Karpas-422 (cell line): ENCODE results near the gene DGKD. TPM values are rescaled to one million over a fixed set of nuclear protein-coding genes. Genes with fewer than 3 reads are reported as not detected.

ENCODE experiments used
- DNase-seq: peaks from one replicate; pipeline ENCODE4 v3.0.0-alpha.2; 2015
- H2AFZ ChIP-seq: fragments of 200-600 bp; sonication (generic); 2 replicates; pipeline ENCODE4 v1.6.1; 2014; ENCODE audit warnings: antibody characterized with exemption, low read length, mixed read lengths
- H3K27ac ChIP-seq: fragments of 200-600 bp; sonication (generic); 2 replicates; pipeline ENCODE4 v1.5.1; 2014; ENCODE audit warnings: mild to moderate bottlenecking, low read length, moderate library complexity
- H3K27me3 ChIP-seq: fragments of 200-600 bp; sonication (generic); 2 replicates; pipeline ENCODE4 v1.6.1; 2014; ENCODE audit warnings: low read length, mixed read lengths
- H3K36me3 ChIP-seq: fragments of 200-600 bp; sonication (generic); 2 replicates; pipeline ENCODE4 v1.6.1; 2014; ENCODE audit warnings: low read length, mixed read lengths; ENCODE audit not compliant: insufficient read depth
- H3K4me1 ChIP-seq: fragments of 200-600 bp; sonication (generic); 2 replicates; pipeline ENCODE4 v1.6.1; 2014; ENCODE audit warnings: mild to moderate bottlenecking, low read length, mixed read lengths
- H3K4me2 ChIP-seq: fragments of 200-600 bp; sonication (generic); 2 replicates; pipeline ENCODE4 v1.6.1; 2014; ENCODE audit warnings: low read length, low read depth, mild to moderate bottlenecking; ENCODE audit not compliant: poor library complexity, severe bottlenecking
- H3K4me3 ChIP-seq: fragments of 200-600 bp; sonication (generic); 2 replicates; pipeline ENCODE4 v1.5.1; 2014; ENCODE audit warnings: mild to moderate bottlenecking, antibody characterized with exemption, low read length, mixed read lengths
- H3K79me2 ChIP-seq: fragments of 200-600 bp; sonication (generic); 2 replicates; pipeline ENCODE4 v1.6.1; 2014; ENCODE audit warnings: mild to moderate bottlenecking, low read length, mixed read lengths
- H3K9ac ChIP-seq: fragments of 200-600 bp; sonication (generic); 2 replicates; pipeline ENCODE4 v1.6.0; 2014; ENCODE audit warnings: low read length
- H3K9me2 ChIP-seq: fragments of 200-600 bp; sonication (generic), shearing (Covaris generic); replicated peaks from 2 replicates; pipeline ENCODE4 v1.6.0; 2014; ENCODE audit warnings: mild to moderate bottlenecking, low read length, moderate library complexity; ENCODE audit not compliant: insufficient read depth
- H3K9me3 ChIP-seq: fragments of 300-700, 200-600 bp; sonication (generic); 2 replicates; pipeline ENCODE4 v1.6.1; 2014; ENCODE audit warnings: low read length, mixed read lengths
- H4K20me1 ChIP-seq: fragments of 200-600 bp; sonication (generic); 2 replicates; pipeline ENCODE4 v1.6.1; 2014; ENCODE audit warnings: mild to moderate bottlenecking, antibody characterized with exemption, low read length, low read depth; ENCODE audit not compliant: insufficient read depth
- total RNA-seq: library from RNA; depleted of rRNA; stranded (reverse); fragments of >200 nt; shearing (Covaris generic); gene quantifications from 2 replicates; pipeline ENCODE4 v1.2.3, GENCODE V29; 2014; ENCODE audit warnings: low replicate concordance

DGKD gene
- total RNA-seq, 1 experiment from 2014 or later = 10.2 TPM

DNA sequence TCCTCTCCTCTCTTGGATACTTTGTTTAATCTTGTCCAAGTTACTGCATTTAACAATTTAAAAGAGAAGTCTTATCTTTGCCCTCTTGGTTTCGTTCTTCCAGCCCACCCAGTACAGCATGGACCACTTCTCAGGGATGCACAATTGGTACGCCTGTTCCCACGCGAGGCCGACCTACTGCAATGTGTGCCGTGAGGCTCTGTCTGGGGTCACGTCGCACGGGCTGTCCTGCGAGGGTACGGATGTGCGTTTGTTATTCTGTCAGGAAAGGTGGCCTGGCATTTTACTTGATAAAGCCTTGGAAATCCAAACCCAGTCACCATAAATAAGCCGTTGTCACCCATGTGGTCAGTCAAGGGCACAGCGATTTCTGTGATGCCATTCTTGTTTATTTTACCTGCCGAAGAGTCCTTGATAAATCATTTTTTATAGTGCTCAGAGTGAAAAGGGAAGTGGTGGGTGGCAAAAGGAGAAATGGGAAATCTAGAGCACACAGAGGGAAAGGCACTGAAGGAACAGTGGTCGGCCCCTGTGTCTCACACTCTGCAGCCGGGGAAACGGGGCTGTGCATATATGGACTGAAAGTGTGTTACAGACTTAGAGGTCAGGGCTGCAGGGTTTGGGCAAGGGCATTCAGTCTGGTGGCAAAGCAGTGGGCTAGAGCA is 80.5 kb downstream of the DGKD start:
- Histone ChIP-seq H3K4me2 (no peak overlapping the region), H3K27me3 (no peaks in the 10 kb centered on the region), H3K4me3 (no peak overlapping the region), H3K4me1 (no peaks in the 10 kb centered on the region), H3K79me2 (no peaks in the 10 kb centered on the region), H3K9ac (no peak overlapping the region), H3K9me2 (no peaks in the 10 kb centered on the region), H2AFZ (no peak overlapping the region), H4K20me1 (no peaks in the 10 kb centered on the region), H3K36me3 (no peaks in the 10 kb centered on the region), H3K27ac (no peak overlapping the region), H3K9me3 (no peaks in the 10 kb centered on the region)
- DNase-seq = no peak

DNA sequence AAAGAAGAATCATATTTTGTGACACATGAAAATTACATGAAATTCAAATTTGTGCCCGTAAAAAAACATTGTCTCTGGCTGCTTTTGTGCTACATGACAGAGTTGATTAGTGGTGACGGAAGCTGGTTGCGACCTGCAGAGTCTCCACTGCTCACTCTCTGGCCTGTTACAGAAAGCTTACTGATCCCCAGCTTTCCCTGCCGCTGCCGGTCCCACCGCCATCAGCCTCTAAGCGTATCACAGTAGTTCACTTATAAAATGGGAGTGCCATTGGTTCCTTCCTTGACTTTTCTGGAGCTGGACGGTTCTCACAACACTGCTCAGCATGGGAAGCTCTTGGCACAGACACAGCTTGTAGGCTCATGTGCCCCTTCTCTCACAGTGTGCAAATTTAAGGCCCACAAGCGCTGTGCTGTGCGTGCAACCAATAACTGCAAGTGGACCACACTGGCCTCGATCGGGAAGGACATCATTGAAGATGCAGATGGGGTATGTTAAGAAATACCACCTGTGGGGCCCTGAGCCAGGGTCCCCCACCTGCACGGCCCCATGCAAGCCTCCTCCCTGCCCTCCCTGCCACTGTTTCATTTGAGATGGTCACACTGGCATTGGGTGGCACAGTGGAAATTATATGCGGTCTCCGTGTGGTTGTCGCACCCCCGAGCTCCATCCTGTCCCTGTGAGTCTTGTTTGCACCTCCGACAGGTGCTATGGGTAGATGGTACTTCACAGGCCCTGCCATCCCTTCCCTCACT is 81.3 kb downstream of the DGKD start:
- no peaks in the 10 kb centered on the region for H3K79me2 ChIP-seq
- no peak overlapping the region for H3K9ac ChIP-seq
- no peak overlapping the region for H3K4me3 ChIP-seq
- DNase-seq = no peak
- H3K9me2 ChIP-seq = no peaks in the 10 kb centered on the region
- H3K4me2 ChIP-seq = no peak overlapping the region
- H3K36me3 ChIP-seq = no peaks in the 10 kb centered on the region
- no peaks in the 10 kb centered on the region for H3K4me1 ChIP-seq
- no peak overlapping the region for H2AFZ ChIP-seq
- no peaks in the 10 kb centered on the region for H3K9me3 ChIP-seq
- no peak overlapping the region for H3K27ac ChIP-seq
- H4K20me1 ChIP-seq = no peaks in the 10 kb centered on the region
- no peaks in the 10 kb centered on the region for H3K27me3 ChIP-seq

DNA sequence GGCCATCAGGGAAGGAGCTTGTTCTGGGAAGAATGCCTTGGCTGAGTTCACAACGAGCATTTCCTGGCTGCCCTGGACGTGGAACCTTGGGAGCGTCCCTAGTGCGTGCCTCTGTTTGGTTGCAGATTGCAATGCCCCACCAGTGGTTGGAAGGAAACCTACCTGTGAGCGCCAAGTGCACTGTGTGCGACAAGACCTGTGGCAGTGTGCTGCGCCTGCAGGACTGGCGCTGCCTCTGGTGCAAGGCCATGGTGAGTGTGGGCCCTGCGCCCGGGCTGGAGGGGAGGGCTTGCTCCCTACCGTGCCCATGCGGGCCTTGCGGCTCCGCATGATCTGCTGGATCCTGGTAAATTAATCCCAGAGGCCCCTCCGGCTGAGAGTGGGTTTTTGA is 81.9 kb downstream of the DGKD start:
- no peaks in the 10 kb centered on the region for H4K20me1 ChIP-seq
- no peak for DNase-seq

DNA sequence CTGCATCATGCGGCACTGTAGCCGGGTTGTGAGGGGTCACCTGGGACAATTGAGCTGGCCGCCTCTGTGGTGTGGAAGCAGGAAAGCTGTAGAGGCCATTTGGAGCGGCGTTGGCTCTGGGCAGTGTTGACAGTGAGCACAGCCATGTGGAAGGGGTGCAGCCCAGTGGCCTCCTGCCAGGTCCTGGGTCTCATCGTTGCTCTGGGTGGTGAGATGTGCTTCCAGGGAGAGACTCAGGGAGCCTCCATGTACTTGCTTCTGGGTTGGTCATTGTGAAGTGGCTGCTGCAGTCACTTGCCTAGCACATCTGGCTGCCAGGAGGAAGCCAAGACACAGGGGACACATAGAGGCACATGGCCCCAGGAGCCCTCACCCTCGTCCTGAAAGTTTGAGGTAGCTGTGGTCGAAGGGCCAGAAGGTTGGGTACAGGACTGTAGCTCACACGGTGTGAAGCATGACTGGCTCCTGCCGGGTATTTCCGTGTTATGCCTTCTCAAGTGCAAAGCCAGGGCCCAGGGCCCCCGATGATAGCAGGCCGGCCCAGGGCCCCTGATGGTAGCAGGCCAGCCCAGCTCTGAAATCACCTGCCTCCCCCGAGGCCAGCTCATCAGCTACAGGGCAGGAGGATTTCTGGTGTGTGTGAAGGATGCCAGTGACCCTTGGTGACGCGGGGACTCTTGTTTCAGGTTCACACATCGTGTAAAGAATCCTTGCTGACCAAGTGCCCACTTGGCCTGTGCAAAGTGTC is 82.6 kb downstream of the DGKD start:
- Histone ChIP-seq H2AFZ (no peak overlapping the region), H3K27ac (no peak overlapping the region), H3K9ac (no peak overlapping the region), H3K9me3 (no peaks in the 10 kb centered on the region), H3K36me3 (no peaks in the 10 kb centered on the region), H4K20me1 (no peaks in the 10 kb centered on the region), H3K27me3 (no peaks in the 10 kb centered on the region), H3K9me2 (no peaks in the 10 kb centered on the region), H3K4me3 (no peak overlapping the region), H3K79me2 (no peaks in the 10 kb centered on the region), H3K4me2 (no peak overlapping the region), H3K4me1 (no peaks in the 10 kb centered on the region)
- DNase-seq = no peak

More for the DNA sequence above, 81.9 kb downstream of the DGKD start:
- no peaks in the 10 kb centered on the region for H3K27me3 ChIP-seq
- H3K9me3 ChIP-seq = no peaks in the 10 kb centered on the region
- no peak overlapping the region for H3K27ac ChIP-seq
- H2AFZ ChIP-seq = no peak overlapping the region
- H3K4me1 ChIP-seq = no peaks in the 10 kb centered on the region
- H3K9ac ChIP-seq = no peak overlapping the region
- no peaks in the 10 kb centered on the region for H3K36me3 ChIP-seq
- H3K79me2 ChIP-seq = no peaks in the 10 kb centered on the region
- no peak overlapping the region for H3K4me2 ChIP-seq
- H3K9me2 ChIP-seq = no peaks in the 10 kb centered on the region
- no peak overlapping the region for H3K4me3 ChIP-seq

DNA sequence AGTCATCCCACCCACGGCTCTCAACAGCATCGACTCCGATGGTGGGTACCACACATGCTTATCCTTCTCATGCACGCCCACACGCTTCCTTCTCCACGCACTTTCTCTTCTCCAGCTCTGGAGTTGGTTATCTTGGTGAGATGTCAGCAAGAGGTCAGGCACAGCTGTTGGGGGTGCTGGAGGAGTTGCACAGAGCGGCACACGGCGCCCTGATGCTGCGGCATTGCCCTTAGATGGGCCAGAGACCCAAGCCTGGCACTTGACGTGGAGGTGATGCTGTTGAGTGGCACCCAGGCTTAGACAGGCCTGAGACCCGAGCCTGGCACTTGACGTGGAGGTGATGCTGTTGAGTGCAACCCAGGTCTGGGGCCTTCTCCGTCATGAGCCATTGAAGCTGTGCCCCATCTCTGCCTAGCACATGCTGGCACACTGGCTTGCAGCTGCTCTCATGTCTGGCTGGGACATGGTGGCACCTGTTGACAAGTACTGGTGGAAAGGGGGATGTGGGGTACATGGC is 83.2 kb downstream of the DGKD start:
- Histone ChIP-seq H3K9ac (no peak overlapping the region), H3K9me2 (no peaks in the 10 kb centered on the region), H3K9me3 (no peaks in the 10 kb centered on the region), H4K20me1 (no peaks in the 10 kb centered on the region), H3K36me3 (no peaks in the 10 kb centered on the region), H3K27ac (no peak overlapping the region), H3K4me2 (no peak overlapping the region), H3K27me3 (no peaks in the 10 kb centered on the region), H2AFZ (no peak overlapping the region), H3K4me3 (no peak overlapping the region), H3K79me2 (no peaks in the 10 kb centered on the region), H3K4me1 (no peaks in the 10 kb centered on the region)
- no peak for DNase-seq

DNA sequence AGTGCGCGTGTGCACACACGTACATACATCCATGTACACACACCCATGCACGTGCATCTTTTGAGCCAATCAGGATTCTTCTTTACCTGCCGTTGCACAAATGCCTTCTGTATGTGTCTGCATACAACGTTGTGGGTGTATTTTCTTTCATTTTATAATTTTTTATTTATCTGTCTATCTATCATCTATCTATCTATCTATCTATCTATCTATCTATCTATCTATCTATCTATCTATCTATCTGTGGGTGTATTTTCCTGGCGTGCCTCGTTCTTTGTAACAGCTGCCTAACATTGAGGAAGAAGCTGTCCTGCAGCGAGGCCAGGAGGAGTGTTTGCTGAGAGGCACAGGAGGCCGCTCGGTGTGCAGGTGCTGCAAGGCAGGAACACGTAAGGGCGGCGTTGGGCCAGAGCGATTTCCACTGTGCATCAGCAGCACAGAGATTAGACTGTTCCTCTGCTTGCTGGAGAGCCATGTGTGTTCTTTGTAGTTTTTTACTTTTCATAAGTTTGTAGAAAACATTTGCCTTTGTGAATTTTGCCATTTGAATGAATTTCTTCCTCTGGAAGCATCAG is 84.4 kb downstream of the DGKD start:
- H3K4me1 ChIP-seq = no peaks in the 10 kb centered on the region
- H3K27ac ChIP-seq = no peak overlapping the region
- H3K36me3 ChIP-seq = no peaks in the 10 kb centered on the region

DNA sequence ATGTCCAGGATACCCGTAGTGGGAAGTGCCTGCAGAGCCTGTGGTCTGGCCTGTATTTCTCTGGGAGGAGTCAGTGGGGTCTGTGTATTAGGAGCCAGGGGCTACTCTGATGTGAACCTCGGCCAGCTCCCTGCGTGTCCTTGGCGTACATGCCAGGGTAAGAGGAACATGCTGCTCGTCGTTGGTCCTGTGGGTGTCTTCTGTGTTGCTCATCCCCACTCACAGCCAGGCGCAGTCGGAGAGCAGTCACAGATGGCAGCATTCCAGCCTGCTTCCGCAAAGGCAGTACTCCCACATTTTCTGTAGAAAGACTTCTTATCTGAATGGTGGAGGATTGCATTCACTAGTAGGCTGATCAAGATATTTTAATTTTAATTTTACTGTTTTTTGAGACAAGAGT is 84.9 kb downstream of the DGKD start:
- Histone ChIP-seq H3K79me2 (no peaks in the 10 kb centered on the region), H3K36me3 (no peaks in the 10 kb centered on the region), H3K4me3 (no peak overlapping the region), H2AFZ (no peak overlapping the region), H3K9ac (no peak overlapping the region), H3K27me3 (no peaks in the 10 kb centered on the region), H3K9me3 (no peaks in the 10 kb centered on the region), H4K20me1 (no peaks in the 10 kb centered on the region), H3K27ac (no peak overlapping the region), H3K9me2 (no peaks in the 10 kb centered on the region), H3K4me2 (no peak overlapping the region), H3K4me1 (no peaks in the 10 kb centered on the region)
- DNase-seq = no peak

More for the DNA sequence above, 84.4 kb downstream of the DGKD start:
- Histone ChIP-seq H3K9me2 (no peaks in the 10 kb centered on the region), H3K79me2 (no peaks in the 10 kb centered on the region), H2AFZ (no peak overlapping the region), H3K27me3 (no peaks in the 10 kb centered on the region), H4K20me1 (no peaks in the 10 kb centered on the region), H3K4me3 (no peak overlapping the region), H3K9ac (no peak overlapping the region), H3K4me2 (no peak overlapping the region), H3K9me3 (no peaks in the 10 kb centered on the region)
- no peak for DNase-seq

DNA sequence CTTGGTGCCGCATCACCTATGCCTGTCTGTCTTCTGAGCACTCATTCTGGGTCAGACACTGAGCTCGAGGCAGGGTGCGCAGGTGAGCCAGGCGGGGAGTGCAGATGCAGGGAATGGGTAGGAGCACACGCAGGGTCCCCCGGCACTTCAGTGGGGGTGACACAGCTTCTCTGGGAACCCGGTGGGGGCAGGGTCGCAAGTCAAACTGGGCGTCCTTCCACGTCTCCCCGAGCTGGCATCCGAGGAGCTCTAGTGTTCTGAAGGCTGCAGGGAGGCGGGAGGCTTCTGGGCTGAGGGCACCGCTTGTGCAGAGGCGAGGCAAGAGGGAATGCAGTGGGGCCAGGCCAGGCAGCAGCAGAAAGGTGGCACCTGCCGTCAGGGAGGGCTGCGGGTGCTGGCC is 86.0 kb downstream of the DGKD start:
- H3K9ac ChIP-seq = no peak overlapping the region
- no peak overlapping the region for H3K4me3 ChIP-seq
- H3K27ac ChIP-seq = no peak overlapping the region
- H3K4me2 ChIP-seq = no peak overlapping the region
- H3K9me2 ChIP-seq = no peaks in the 10 kb centered on the region
- no peaks in the 10 kb centered on the region for H3K79me2 ChIP-seq
- H3K27me3 ChIP-seq = no peaks in the 10 kb centered on the region
- H3K4me1 ChIP-seq = no peaks in the 10 kb centered on the region
- H2AFZ ChIP-seq = no peak overlapping the region
- no peak for DNase-seq
- H3K9me3 ChIP-seq = no peaks in the 10 kb centered on the region
- no peaks in the 10 kb centered on the region for H4K20me1 ChIP-seq
- H3K36me3 ChIP-seq = no peaks in the 10 kb centered on the region
